ENCODE results near the gene ZNF519. TPM values are rescaled to one million over a fixed set of nuclear protein-coding genes. Genes with fewer than 3 reads are reported as not detected.
"Not testable (repeated sequence)": the region's sequence is repeated elsewhere in the genome, so short reads cannot be mapped to it uniquely, and the experiment has no call there.

Gene ZNF519
- polyA plus RNA-seq, 1 donor from 2014 or later = 7.3 TPM

GRCh38 chr18:14131696-14132270 is 452 bp downstream of the ZNF519 start:
- Mint-ChIP-seq H3K4me1 (peaks cover 6 to 13% (median 8%) of the 10 kb centered on the region in 3 donors), H3K27ac (peak overlapping the region; percentile 82 to 86 (median 83)), H3K4me3 (peak overlapping the region; percentile 93 to 98 (median 96))
- not testable (repeated sequence) for H3K27me3 Mint-ChIP-seq, H3K9me3 Mint-ChIP-seq, H3K36me3 Mint-ChIP-seq

DNA sequence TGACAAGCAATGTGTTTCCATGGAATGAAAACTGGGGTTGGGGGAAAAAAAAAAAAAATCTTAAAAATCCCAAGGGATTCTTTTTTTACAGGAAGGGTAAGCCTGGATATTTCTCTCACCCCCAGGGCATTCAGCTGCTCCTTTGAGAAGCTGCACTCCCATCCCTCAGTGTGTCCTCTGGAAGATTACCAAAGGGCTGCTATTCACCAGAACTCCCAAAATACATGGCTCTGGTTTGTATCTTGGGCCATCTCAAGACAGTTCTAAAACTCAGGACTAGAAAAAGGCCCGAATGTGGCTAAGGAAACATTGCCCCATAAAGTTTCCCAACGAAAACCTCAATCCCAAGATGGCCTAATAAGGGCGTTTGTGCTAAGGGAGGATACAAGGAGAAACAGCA is 1.4 kb downstream of the ZNF519 start:
- H3K9me3 Mint-ChIP-seq, H3K27me3 Mint-ChIP-seq, H3K36me3 Mint-ChIP-seq, H3K27ac Mint-ChIP-seq: not testable (repeated sequence)
- Mint-ChIP-seq H3K4me3 (peak overlapping the region in 3 of 4 donors; percentile 21 to 98 (median 96)), H3K4me1 (peaks cover 6 to 13% (median 8%) of the 10 kb centered on the region in 3 donors)

DNA sequence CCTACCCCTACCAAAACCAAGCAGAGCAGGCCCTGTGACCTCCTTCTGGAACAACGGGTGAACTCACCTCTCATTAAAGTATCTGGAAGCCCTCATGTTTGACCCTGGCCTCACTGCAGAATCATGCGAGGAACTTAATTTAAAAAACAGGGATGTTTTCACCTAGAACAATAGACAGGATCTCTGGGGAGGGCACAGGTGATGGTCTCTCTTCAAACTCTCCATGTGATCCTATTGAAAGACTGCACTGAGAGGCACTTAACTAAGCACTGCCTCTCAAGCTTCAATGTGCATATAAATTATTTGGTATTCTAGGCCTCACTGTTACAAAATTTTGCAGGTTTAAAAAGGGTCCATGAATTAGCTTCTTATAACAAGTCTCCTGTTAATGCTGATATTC is 7.5 kb downstream of the ZNF519 start:
- Mint-ChIP-seq H3K27me3 (no peaks in the 10 kb centered on the region), H3K4me1 (peaks cover 4 to 8% (median 7%) of the 10 kb centered on the region in 3 donors), H3K36me3 (no peaks in the 10 kb centered on the region), H3K4me3 (no peak overlapping the region), H3K27ac (no peak overlapping the region), H3K9me3 (no peaks in the 10 kb centered on the region)

GRCh38 chr18:14122097-14122496 is 10.1 kb downstream of the ZNF519 start:
- H3K4me1 Mint-ChIP-seq = peaks cover 0 to 13% (median 13%) of the 10 kb centered on the region in 3 donors
- no peaks in the 10 kb centered on the region for H3K9me3 Mint-ChIP-seq
- H3K27me3 Mint-ChIP-seq = no peaks in the 10 kb centered on the region
- no peak overlapping the region for H3K27ac Mint-ChIP-seq
- peaks cover 3% of the 10 kb centered on the region for H3K36me3 Mint-ChIP-seq
- H3K4me3 Mint-ChIP-seq = no peak overlapping the region

DNA sequence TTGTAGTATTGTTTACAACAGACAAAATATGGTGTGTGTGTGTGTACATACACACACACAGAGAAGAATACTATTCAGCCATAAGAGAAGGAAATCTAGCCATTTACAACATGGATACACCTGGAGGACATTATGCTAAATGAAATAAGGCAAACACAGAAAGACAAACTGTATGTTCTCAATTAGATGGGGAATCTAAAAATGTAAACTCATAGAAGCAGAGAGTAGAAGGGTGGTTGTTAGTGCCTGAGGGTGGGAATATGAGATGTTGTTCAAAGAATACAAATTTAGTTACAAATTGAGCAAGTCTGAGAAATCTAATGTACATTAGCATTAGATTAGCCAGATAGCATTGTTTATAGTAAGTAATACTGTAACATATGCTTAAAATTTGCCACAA is 11.3 kb downstream of the ZNF519 start:
- Mint-ChIP-seq H3K27me3 (no peaks in the 10 kb centered on the region), H3K27ac (no peak overlapping the region), H3K9me3 (peaks cover 0 to 3% (median 2%) of the 10 kb centered on the region in 3 donors), H3K4me1 (peaks cover 2 to 15% (median 13%) of the 10 kb centered on the region in 3 donors), H3K36me3 (peaks cover 4% of the 10 kb centered on the region), H3K4me3 (no peak overlapping the region)

- peaks cover 3 to 8% (median 8%) of the 10 kb centered on the region in 3 donors for H3K4me1 Mint-ChIP-seq
- H3K4me3 Mint-ChIP-seq = no peak overlapping the region
- no peaks in the 10 kb centered on the region for H3K27me3 Mint-ChIP-seq
- peaks cover 2 to 10% (median 4%) of the 10 kb centered on the region in 3 donors for H3K9me3 Mint-ChIP-seq
- H3K36me3 Mint-ChIP-seq = peaks cover 4% of the 10 kb centered on the region
- peak overlapping the region in 1 of 3 donors; percentile 74 for H3K27ac Mint-ChIP-seq
Measured at GRCh38 chr18:14117606-14118005, 14.6 kb downstream of the ZNF519 start.

GRCh38 chr18:14106906-14107305 is 25.3 kb downstream of the ZNF519 start:
- Mint-ChIP-seq H3K36me3 (peaks cover 14% of the 10 kb centered on the region), H3K4me1 (no peaks in the 10 kb centered on the region), H3K27me3 (no peaks in the 10 kb centered on the region), H3K9me3 (peaks cover 11 to 35% (median 27%) of the 10 kb centered on the region in 3 donors), H3K4me3 (no peak overlapping the region), H3K27ac (no peak overlapping the region)

DNA sequence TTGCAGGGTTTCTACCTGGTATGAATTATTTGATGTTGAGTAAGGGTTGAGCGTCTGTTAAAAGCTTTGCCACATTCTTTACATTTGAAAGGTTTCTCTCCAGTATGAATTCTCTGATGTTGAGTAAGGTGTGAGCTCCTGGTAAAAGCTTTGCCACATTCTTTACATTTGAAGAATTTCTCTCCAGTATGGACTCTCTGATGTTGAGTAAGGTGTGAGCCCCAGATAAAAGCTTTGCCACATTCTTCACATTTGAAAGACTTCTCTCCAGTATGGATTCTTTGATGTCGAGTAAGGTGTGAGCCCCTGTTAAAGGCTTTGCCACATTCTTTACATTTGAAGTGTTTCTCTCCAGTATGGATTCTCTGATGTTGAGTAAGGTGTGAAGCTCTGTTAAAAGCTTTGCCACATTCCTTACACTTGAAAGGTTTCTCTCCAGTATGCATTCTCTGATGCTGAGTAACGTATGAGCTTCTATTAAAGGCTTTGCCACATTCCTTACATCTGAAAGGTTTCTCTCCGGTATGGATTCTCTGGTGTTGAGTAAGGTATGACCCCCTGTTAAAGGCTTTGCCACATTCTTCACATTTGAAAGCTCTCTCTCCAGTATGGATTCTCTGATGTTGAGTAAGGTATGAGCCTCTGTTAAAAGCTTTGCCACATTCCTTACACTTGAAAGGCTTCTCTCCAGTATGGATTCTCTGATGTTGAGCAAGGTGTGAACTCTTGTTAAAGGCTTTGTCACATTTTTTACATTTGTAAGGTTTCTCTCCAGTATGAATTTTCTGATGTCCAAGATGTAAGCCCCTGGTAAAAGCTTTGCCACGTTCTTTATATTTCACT is 27.1 kb downstream of the ZNF519 start:
- H3K36me3 Mint-ChIP-seq = peaks cover 11% of the 10 kb centered on the region
- no peaks in the 10 kb centered on the region for H3K4me1 Mint-ChIP-seq
- no peaks in the 10 kb centered on the region for H3K27me3 Mint-ChIP-seq
- H3K9me3 Mint-ChIP-seq = peaks cover 9 to 27% (median 27%) of the 10 kb centered on the region in 3 donors
- H3K27ac Mint-ChIP-seq = no peak overlapping the region
- H3K4me3 Mint-ChIP-seq = peak overlapping the region in 2 of 4 donors; percentile 7 to 60

DNA sequence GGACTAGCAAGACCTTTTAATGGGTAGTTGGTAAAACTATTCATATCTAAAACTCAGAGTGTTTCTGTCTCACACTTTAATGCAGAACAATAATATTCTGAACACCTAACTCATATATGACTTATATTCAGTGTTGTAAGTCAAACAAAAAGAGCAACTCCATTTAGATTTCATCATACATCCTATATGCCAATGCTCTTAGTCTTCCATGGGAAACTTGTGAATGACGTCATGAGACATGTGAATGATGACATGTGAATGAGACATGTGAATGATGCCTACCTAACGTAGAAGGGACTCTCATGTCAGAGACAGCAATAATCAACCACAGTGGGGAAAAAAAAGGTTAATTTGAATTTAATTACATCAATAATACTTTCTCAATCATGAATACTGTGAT is 28.0 kb downstream of the ZNF519 start:
- Mint-ChIP-seq H3K36me3 (peaks cover 9% of the 10 kb centered on the region), H3K4me3 (no peak overlapping the region), H3K9me3 (peaks cover 10 to 27% (median 22%) of the 10 kb centered on the region in 3 donors)

GRCh38 chr18:14100503-14101286 is 31.5 kb downstream of the ZNF519 start:
- H3K9me3 Mint-ChIP-seq = peaks cover 10 to 16% (median 16%) of the 10 kb centered on the region in 3 donors
- no peak overlapping the region for H3K4me3 Mint-ChIP-seq
- H3K36me3 Mint-ChIP-seq = peaks cover 5% of the 10 kb centered on the region
- H3K27ac Mint-ChIP-seq = no peak overlapping the region
- H3K4me1 Mint-ChIP-seq = peaks cover 0 to 3% (median 0%) of the 10 kb centered on the region in 3 donors
- no peaks in the 10 kb centered on the region for H3K27me3 Mint-ChIP-seq

More for the DNA sequence above, 28.0 kb downstream of the ZNF519 start:
- Mint-ChIP-seq H3K4me1 (no peaks in the 10 kb centered on the region), H3K27ac (no peak overlapping the region), H3K27me3 (no peaks in the 10 kb centered on the region)

DNA sequence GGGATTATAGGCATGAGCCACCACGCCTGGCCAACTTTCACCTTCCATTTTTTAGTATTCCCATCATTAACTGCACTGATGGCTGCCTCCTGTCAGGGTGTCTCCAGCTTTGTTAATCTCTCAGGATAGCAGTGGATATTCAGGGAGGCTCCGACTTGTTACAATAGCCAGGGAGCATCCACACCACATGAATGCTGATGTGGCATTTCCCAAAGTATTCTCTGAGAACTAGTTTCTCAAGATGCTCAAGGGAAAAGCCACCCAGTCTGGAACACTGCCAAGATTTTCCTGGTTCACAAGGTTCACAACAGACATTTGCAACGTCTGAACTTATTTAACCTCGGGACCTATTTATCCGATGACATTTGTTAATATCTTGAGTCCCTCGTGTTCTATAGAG is 33.8 kb downstream of the ZNF519 start:
- Mint-ChIP-seq H3K36me3 (no peaks in the 10 kb centered on the region), H3K27ac (no peak overlapping the region), H3K4me1 (peaks cover 0 to 3% (median 0%) of the 10 kb centered on the region in 3 donors), H3K4me3 (no peak overlapping the region), H3K9me3 (peaks cover 0 to 2% (median 0%) of the 10 kb centered on the region in 3 donors), H3K27me3 (no peaks in the 10 kb centered on the region)

GRCh38 chr18:14097761-14098160 is 34.5 kb downstream of the ZNF519 start:
- H3K4me1 Mint-ChIP-seq = peaks cover 0 to 3% (median 0%) of the 10 kb centered on the region in 3 donors
- H3K27ac Mint-ChIP-seq = no peak overlapping the region
- no peaks in the 10 kb centered on the region for H3K27me3 Mint-ChIP-seq
- H3K36me3 Mint-ChIP-seq = no peaks in the 10 kb centered on the region
- H3K4me3 Mint-ChIP-seq = no peak overlapping the region
- H3K9me3 Mint-ChIP-seq = peaks cover 0 to 2% (median 0%) of the 10 kb centered on the region in 3 donors

DNA sequence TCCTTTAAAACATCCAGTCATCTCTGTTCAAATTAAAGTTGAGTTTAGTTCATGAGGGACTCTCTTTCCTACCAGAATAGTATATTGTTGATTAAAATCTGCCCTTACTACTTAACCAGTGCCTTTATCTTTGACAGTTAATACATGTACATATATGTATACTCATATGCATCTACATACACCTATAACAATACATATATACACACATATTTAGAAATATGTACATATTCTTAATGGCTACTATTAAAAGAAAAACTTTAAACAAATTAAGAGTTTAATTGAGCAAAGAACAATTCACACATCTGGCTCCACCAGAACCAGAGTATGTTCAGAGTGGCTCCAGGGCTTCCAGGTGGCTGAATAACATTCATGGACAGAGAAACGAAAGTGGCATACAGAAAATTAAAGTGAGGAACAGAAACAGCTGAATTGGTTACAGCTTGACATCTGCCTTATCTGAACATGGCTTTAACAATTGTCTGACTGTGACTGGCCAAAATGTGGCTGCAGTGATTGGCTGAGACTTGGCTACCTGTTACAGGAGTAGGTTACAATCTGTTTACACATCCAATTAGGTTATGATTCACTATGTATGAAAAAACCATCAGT is 38.8 kb downstream of the ZNF519 start:
- Mint-ChIP-seq H3K36me3 (peaks cover 3% of the 10 kb centered on the region), H3K27me3 (no peaks in the 10 kb centered on the region), H3K4me1 (no peaks in the 10 kb centered on the region), H3K27ac (no peak overlapping the region), H3K9me3 (no peaks in the 10 kb centered on the region), H3K4me3 (no peak overlapping the region)

DNA sequence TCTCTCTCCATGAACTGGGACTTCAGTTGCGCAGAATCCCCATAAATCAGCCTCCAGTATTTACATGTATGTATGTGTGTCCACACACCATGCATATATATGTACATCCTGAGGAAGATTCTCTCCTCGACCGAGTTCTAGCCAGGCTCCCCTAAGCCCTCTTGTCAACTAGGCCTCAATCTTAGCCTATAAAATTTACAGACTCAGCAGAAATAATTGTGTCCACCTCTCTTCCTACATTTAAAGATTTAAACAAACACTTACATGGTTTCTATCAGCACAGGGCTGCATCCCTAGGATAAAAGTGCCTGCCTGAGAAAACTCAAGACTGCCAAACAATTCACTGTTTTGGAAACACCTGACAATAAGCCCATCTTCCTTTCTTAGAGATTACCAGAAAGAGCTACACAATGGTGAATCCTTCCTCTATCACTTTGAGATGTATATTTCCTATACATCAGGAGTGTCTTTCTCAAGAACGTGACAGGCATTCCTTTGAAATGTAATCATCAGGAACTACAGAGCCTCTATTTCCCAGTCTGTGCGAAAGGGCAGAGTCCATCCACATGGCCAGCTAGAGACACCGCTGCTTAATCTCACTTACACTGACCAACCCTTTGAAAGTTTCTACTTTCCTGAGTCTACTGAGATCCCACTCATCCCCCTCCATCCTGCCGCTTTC is 39.5 kb downstream of the ZNF519 start:
- no peak overlapping the region for H3K4me3 Mint-ChIP-seq
- no peaks in the 10 kb centered on the region for H3K9me3 Mint-ChIP-seq
- peaks cover 3% of the 10 kb centered on the region for H3K36me3 Mint-ChIP-seq
- H3K27ac Mint-ChIP-seq = no peak overlapping the region
- no peaks in the 10 kb centered on the region for H3K4me1 Mint-ChIP-seq
- H3K27me3 Mint-ChIP-seq = no peaks in the 10 kb centered on the region
